MCF 10A (cell line): Measurements from ENCODE around the gene RAD51B. TPM values are rescaled to one million over a fixed set of nuclear protein-coding genes. Genes with fewer than 3 reads are reported as not detected.

Experiments used
- BruUV-seq: library from RNA; stranded (reverse); fragments of 400-500 nt; replicated peaks from 2 replicates; lab custom pipeline; 2021; lab: Mats Ljungman, UMichigan
- CTCF ChIA-PET: fragments of 300-600 bp; sonication (Branson Sonifier 250); formaldehyde crosslinking; extraction: SDS; loops from one replicate; lab custom pipeline; 2021; ENCODE audit warnings: antibody characterized with exemption, inconsistent platforms; lab: Yijun Ruan, JAX
- POLR2A ChIA-PET: fragments of 300-600, 350-650 bp; sonication (Branson Sonifier 250); formaldehyde crosslinking; extraction: SDS; loops from one replicate; lab custom pipeline; 2020; ENCODE audit warnings: antibody characterized with exemption, inconsistent platforms; lab: Yijun Ruan, JAX
- DNase-seq: peaks from one replicate; pipeline ENCODE4 v3.0.0-alpha.2; 2018; ENCODE audit not compliant: unreplicated experiment
- H3K27ac Mint-ChIP-seq: one replicate; pipeline ENCODE4 v1.8.0; 2022; ENCODE audit warnings: mild to moderate bottlenecking, low read depth, mixed read lengths; ENCODE audit not compliant: unreplicated experiment
- H3K27me3 Mint-ChIP-seq: one replicate; pipeline ENCODE4 v1.8.0; 2022; ENCODE audit warnings: mixed read lengths; ENCODE audit not compliant: insufficient read depth, unreplicated experiment
- H3K36me3 Mint-ChIP-seq: one replicate; pipeline ENCODE4 v1.8.0; 2022; ENCODE audit warnings: mild to moderate bottlenecking, moderate library complexity, mixed read lengths; ENCODE audit not compliant: insufficient read depth, unreplicated experiment
- H3K4me1 Mint-ChIP-seq: one replicate; pipeline ENCODE4 v1.8.0; 2022; ENCODE audit warnings: mixed read lengths; ENCODE audit not compliant: insufficient read depth, unreplicated experiment
- H3K4me3 Mint-ChIP-seq: one replicate; pipeline ENCODE4 v1.8.0; 2022; ENCODE audit warnings: mild to moderate bottlenecking, moderate library complexity, mixed read lengths; ENCODE audit not compliant: unreplicated experiment
- H3K9me3 Mint-ChIP-seq: one replicate; pipeline ENCODE4 v1.8.0; 2022; ENCODE audit warnings: mixed read lengths; ENCODE audit not compliant: unreplicated experiment
- CTCF ChIP-seq: fragments of 200-600 bp; IDR thresholded peaks from one replicate; pipeline ENCODE4 v1.8.0; 2022; ENCODE audit warnings: antibody characterized with exemption, mild to moderate bottlenecking; ENCODE audit not compliant: unreplicated experiment
- intact Hi-C: fragments of 100-400 bp; cut with micrococcal nuclease; formaldehyde crosslinking; loops from 2 replicates; pipeline ENCODE4 v1.14.1; 2022
- total RNA-seq: library from RNA; stranded (reverse); gene quantifications from 2 replicates; pipeline ENCODE4 v1.2.3, GENCODE V29; 2022

RAD51B gene
- total RNA-seq, 1 experiment from 2014 or later: 14.6 TPM

- Mint-ChIP-seq H3K27ac (peak overlapping the region; percentile 98), H3K36me3 (peaks cover 5% of the 10 kb centered on the region), H3K4me3 (no peak overlapping the region), H3K4me1 (peaks cover 33% of the 10 kb centered on the region), H3K9me3 (no peaks in the 10 kb centered on the region), H3K27me3 (no peaks in the 10 kb centered on the region)
- intact Hi-C loops: no loop called here
- peak; percentile 54 for DNase-seq
- ChIA-PET CTCF (interaction anchor here (0.6 to 1.7 kb wide), 9 partner anchors 9 to 1139 kb away, joined by 3 to 9 read pairs (median 3); no protein-coding TSS in a partner anchor), POLR2A (interaction anchor here (0.6 to 6.9 kb wide), 22 partner anchors 8 to 580 kb away, joined by 3 to 101 read pairs (median 4); partner anchors contain the start of gene ZFP36L1)
- no peak for TF ChIP-seq CTCF
- no TSS peak for BruUV-seq
Observed at GRCh38 chr14:68518761-68519670, 699.4 kb downstream of the RAD51B start.

- DNase-seq: no peak
- H3K27me3 Mint-ChIP-seq: no peaks in the 10 kb centered on the region
- no peak for TF ChIP-seq CTCF
- H3K36me3 Mint-ChIP-seq: peaks cover 5% of the 10 kb centered on the region
- H3K27ac Mint-ChIP-seq: peak overlapping the region; percentile 98
- H3K9me3 Mint-ChIP-seq: no peaks in the 10 kb centered on the region
- ChIA-PET CTCF (interaction anchor here (0.9 to 1.7 kb wide), 7 partner anchors 9 to 296 kb away, joined by 3 to 9 read pairs (median 6); no protein-coding TSS in a partner anchor), POLR2A (interaction anchor here (0.7 to 6.9 kb wide), 17 partner anchors 8 to 548 kb away, joined by 3 to 101 read pairs (median 7); partner anchors contain the start of gene ZFP36L1)
- BruUV-seq: no TSS peak
- no peak overlapping the region for H3K4me3 Mint-ChIP-seq
- peaks cover 33% of the 10 kb centered on the region for H3K4me1 Mint-ChIP-seq
- intact Hi-C loops: no loop called here
Observed at GRCh38 chr14:68519671-68520187, 700.1 kb downstream of the RAD51B start.

- CTCF ChIA-PET: interaction anchor here (0.6 to 1.7 kb wide), 9 partner anchors 13 to 577 kb away, joined by 3 to 7 read pairs (median 4); no protein-coding TSS in a partner anchor
- BruUV-seq: TSS peak; percentile 51
- intact Hi-C loops: no loop called here
- Mint-ChIP-seq H3K27ac (peak overlapping the region; percentile 98), H3K36me3 (peaks cover 5% of the 10 kb centered on the region), H3K9me3 (no peaks in the 10 kb centered on the region), H3K4me3 (peak overlapping the region; percentile 28), H3K4me1 (peaks cover 34% of the 10 kb centered on the region), H3K27me3 (no peaks in the 10 kb centered on the region)
- no peak for TF ChIP-seq CTCF
- DNase-seq: peak; percentile 83
- POLR2A ChIA-PET: interaction anchor here (0.6 to 6.9 kb wide), 26 partner anchors 9 to 549 kb away, joined by 3 to 101 read pairs (median 6); partner anchors contain the start of gene ZFP36L1
Observed at GRCh38 chr14:68520637-68521556, 701.3 kb downstream of the RAD51B start.
